KMS-11 (cell line): ENCODE results near the gene KIAA1328.
A peak's percentile ranks its signal among the peaks of the same experiment; 100 is the strongest.

Source experiments
- H2AFZ ChIP-seq: fragments of 200-600 bp; sonication (generic); 2 replicates; pipeline ENCODE4 v1.6.1; 2016; ENCODE audit warnings: antibody characterized with exemption, mixed run types, low read depth
- H3K27ac ChIP-seq: fragments of 200-600 bp; sonication (generic); 2 replicates; pipeline ENCODE4 v1.6.1; 2016; ENCODE audit warnings: mild to moderate bottlenecking, mixed run types
- H3K27me3 ChIP-seq: fragments of 200-600 bp; sonication (generic); 2 replicates; pipeline ENCODE4 v1.6.1; 2017; ENCODE audit warnings: mild to moderate bottlenecking, low read depth, mixed run types, moderate library complexity; ENCODE audit not compliant: insufficient read depth
- H3K36me3 ChIP-seq: fragments of 200-600 bp; sonication (generic); 2 replicates; pipeline ENCODE4 v1.6.1; 2017; ENCODE audit warnings: mild to moderate bottlenecking, mixed run types; ENCODE audit not compliant: insufficient read depth
- H3K4me1 ChIP-seq: fragments of 200-600 bp; sonication (generic); 2 replicates; pipeline ENCODE4 v1.6.1; 2016; ENCODE audit warnings: mild to moderate bottlenecking, low read depth, mixed run types; ENCODE audit not compliant: poor library complexity, severe bottlenecking
- H3K4me2 ChIP-seq: fragments of 200-600 bp; sonication (generic); 2 replicates; pipeline ENCODE4 v1.7.0; 2016; ENCODE audit warnings: mild to moderate bottlenecking, mixed run types
- H3K4me3 ChIP-seq: fragments of 200-600 bp; sonication (generic); IDR thresholded peaks from 2 replicates; pipeline ENCODE4 v1.6.1; 2017; ENCODE audit warnings: low read depth, low read length, mixed read lengths; ENCODE audit not compliant: insufficient read depth
- H3K79me2 ChIP-seq: fragments of 200-600 bp; sonication (generic); 2 replicates; pipeline ENCODE4 v1.6.1; 2016; ENCODE audit warnings: low read depth, mixed run types; ENCODE audit not compliant: insufficient read depth
- H3K9ac ChIP-seq: fragments of 200-600 bp; sonication (generic); 2 replicates; pipeline ENCODE4 v1.6.1; 2016; ENCODE audit warnings: mild to moderate bottlenecking, mixed run types
- H4K20me1 ChIP-seq: fragments of 200-600 bp; sonication (generic); 2 replicates; pipeline ENCODE4 v1.6.1; 2016; ENCODE audit warnings: mild to moderate bottlenecking, mixed run types; ENCODE audit not compliant: insufficient read depth
- TF ChIP-seq, protein P1 (sequence below): fragments of 200-600 bp; sonication (generic); conservative IDR thresholded peaks from 2 replicates; pipeline ENCODE4 v1.6.1; 2017; ENCODE audit warnings: low read depth, mild to moderate bottlenecking, antibody characterized with exemption, low read length, moderate library complexity, mixed read lengths

KIAA1328 gene

DNA sequence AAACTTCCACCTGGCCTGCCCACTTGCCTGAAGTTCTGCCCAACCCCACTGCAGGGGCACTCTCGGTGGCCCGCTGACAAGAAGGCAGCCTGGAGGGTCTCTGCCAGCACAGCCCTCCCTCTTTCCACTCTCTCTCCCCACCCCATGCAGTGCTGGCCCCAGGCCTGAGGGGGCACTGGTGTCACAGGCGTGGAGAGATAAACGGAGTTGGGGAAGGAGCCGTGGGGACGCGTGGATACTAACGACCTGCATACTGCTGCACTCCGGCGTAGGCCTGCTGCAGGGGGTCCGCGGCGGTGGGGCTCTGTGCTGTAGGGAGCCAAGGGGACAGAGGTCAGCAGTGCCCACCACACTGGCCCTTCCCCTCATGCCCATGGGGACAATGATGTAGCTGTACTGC lies 437.4 kb downstream of the KIAA1328 start:
- TF ChIP-seq, protein P1, sequence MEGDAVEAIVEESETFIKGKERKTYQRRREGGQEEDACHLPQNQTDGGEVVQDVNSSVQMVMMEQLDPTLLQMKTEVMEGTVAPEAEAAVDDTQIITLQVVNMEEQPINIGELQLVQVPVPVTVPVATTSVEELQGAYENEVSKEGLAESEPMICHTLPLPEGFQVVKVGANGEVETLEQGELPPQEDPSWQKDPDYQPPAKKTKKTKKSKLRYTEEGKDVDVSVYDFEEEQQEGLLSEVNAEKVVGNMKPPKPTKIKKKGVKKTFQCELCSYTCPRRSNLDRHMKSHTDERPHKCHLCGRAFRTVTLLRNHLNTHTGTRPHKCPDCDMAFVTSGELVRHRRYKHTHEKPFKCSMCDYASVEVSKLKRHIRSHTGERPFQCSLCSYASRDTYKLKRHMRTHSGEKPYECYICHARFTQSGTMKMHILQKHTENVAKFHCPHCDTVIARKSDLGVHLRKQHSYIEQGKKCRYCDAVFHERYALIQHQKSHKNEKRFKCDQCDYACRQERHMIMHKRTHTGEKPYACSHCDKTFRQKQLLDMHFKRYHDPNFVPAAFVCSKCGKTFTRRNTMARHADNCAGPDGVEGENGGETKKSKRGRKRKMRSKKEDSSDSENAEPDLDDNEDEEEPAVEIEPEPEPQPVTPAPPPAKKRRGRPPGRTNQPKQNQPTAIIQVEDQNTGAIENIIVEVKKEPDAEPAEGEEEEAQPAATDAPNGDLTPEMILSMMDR = 0 out of 2 replicates have a peak, but pooled peaks have one; percentile 9
- no peak overlapping the region for H3K4me3 ChIP-seq
- no peaks in the 10 kb centered on the region for H3K36me3 ChIP-seq
- no peak overlapping the region for H3K27ac ChIP-seq
- no peaks in the 10 kb centered on the region for H3K27me3 ChIP-seq
- H3K9ac ChIP-seq = no peak overlapping the region
- H3K79me2 ChIP-seq = no peaks in the 10 kb centered on the region
- no peak overlapping the region for H3K4me2 ChIP-seq
- H3K4me1 ChIP-seq = no peaks in the 10 kb centered on the region
- H4K20me1 ChIP-seq = no peaks in the 10 kb centered on the region
- H2AFZ ChIP-seq = no peak overlapping the region

DNA sequence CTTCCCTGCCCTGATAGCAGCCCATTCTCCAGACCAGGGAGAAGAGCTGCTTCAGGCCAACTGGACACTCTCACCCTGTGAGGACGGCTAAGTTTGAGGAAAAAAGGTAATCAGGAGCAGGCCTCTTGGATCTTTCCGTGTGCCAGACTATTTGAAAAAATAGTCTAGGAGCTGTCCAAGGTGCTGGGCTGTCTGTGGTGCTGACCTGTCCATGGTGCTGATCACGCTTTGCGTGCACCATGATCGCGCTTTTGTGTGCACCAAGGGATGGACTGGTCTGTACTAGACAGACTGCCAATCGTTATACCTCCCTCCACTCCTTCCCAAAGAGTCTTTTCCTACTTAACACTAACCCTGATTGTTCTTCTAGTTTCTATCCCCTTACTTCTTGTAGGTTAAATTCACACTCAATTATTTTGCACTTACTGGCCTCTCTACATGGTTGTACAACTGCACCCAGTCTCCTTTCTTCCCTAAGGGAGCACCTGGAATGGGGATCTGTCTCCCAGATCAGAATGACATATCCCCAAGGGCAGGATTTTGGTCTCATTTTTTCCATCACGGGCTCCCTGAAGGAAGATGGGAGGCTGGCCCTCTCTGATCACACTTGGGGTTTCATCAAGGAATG lies 441.2 kb downstream of the KIAA1328 start:
- TF ChIP-seq, protein P1 = no peak

DNA sequence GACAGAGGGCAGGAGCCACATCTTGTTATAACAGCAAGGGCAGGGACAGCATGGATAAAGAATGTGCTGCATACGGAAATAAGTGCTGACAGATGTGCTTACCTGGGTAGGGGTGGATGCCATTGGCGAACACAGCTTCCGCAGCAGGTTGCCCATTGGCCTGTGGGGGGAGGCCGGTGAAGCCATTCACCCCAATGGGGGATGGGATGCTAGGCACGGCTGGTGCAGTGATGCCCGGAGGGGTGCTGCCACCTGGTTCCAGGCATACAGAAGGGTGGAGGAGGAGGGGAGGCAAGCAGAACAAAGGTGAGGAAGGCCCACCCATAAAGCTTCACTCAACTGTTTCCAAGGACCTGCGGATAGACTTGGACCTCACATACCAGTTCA lies 441.7 kb downstream of the KIAA1328 start:
- TF ChIP-seq, protein P1 = no peak

More for the DNA sequence above, 441.2 kb downstream of the KIAA1328 start:
- Histone ChIP-seq H3K4me1 (no peaks in the 10 kb centered on the region), H3K4me3 (no peak overlapping the region), H3K4me2 (no peak overlapping the region), H2AFZ (no peak overlapping the region), H4K20me1 (no peaks in the 10 kb centered on the region), H3K27ac (no peak overlapping the region), H3K9ac (no peak overlapping the region), H3K36me3 (no peaks in the 10 kb centered on the region), H3K79me2 (no peaks in the 10 kb centered on the region), H3K27me3 (no peaks in the 10 kb centered on the region)

DNA sequence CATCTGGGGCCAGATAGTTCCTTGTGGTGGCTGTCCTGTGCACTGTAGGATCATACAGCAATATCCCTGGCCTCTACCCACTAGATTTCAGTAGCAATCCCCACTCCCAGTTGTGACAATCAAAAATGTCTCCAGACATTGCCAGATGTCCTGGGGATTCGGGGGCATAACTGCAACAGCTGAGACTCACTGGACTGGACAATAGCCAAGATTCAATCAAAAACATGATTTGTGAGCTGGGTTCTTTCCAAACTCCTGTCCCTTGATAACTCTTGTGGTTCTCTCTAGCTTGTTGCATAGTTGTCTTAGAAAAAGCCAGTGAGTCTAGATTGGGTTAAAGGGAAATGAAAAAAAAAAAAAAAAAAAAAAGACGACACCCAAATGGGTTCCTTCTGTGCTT lies 443.3 kb downstream of the KIAA1328 start:
- TF ChIP-seq, protein P1 = no peak
- Histone ChIP-seq H3K36me3 (no peaks in the 10 kb centered on the region), H3K27me3 (no peaks in the 10 kb centered on the region), H3K27ac (no peak overlapping the region), H3K4me1 (no peaks in the 10 kb centered on the region), H3K79me2 (no peaks in the 10 kb centered on the region), H4K20me1 (no peaks in the 10 kb centered on the region), H3K4me3 (no peak overlapping the region), H3K9ac (no peak overlapping the region), H3K4me2 (no peak overlapping the region), H2AFZ (no peak overlapping the region)

More for the DNA sequence above, 441.7 kb downstream of the KIAA1328 start:
- Histone ChIP-seq H3K4me3 (no peak overlapping the region), H3K9ac (no peak overlapping the region), H3K27me3 (no peaks in the 10 kb centered on the region), H2AFZ (no peak overlapping the region), H3K36me3 (no peaks in the 10 kb centered on the region), H3K4me2 (no peak overlapping the region), H3K4me1 (no peaks in the 10 kb centered on the region), H3K79me2 (no peaks in the 10 kb centered on the region), H4K20me1 (no peaks in the 10 kb centered on the region), H3K27ac (no peak overlapping the region)
